Liver (tissue), 9 donors: ENCODE measurements around the gene CMPK1. TPM values are rescaled to one million over a fixed set of nuclear protein-coding genes. Genes with fewer than 3 reads are reported as not detected.

Source experiments
- DNase-seq: peaks from one replicate; pipeline ENCODE4 v3.0.0-alpha.2; 2017; ENCODE audit warnings: low spot score
- H3K27ac ChIP-seq, 2 donors: one replicate each; pipeline ENCODE4 v1.7.0; 2013; ENCODE audit warnings: inconsistent platforms in 2 of 2, low read length in 2 of 2, control low read depth in 1 of 2, low read depth in 1 of 2, mild to moderate bottlenecking in 1 of 2
- H3K27me3 ChIP-seq, 4 donors: one replicate each; pipeline versions ENCODE4 v1.6.1 to v1.7.0; 2013; ENCODE audit warnings: low read length in 3 of 4, inconsistent platforms in 1 of 4, mild to moderate bottlenecking in 1 of 4, moderate library complexity in 1 of 4; ENCODE audit not compliant: control insufficient read depth in 4 of 4, insufficient read depth in 4 of 4
- H3K36me3 ChIP-seq, 4 donors: one replicate each; pipeline versions ENCODE4 v1.6.1 to v1.7.0; 2013; ENCODE audit warnings: low read length in 3 of 4, mild to moderate bottlenecking in 3 of 4, low read depth in 1 of 4, moderate library complexity in 1 of 4; ENCODE audit not compliant: control insufficient read depth in 4 of 4, insufficient read depth in 3 of 4
- H3K4me1 ChIP-seq, 4 donors: one replicate each; pipeline versions ENCODE4 v1.6.1 to v1.7.0; 2013; ENCODE audit warnings: low read length in 3 of 4, mild to moderate bottlenecking in 3 of 4, moderate library complexity in 1 of 4; ENCODE audit not compliant: control insufficient read depth in 4 of 4, insufficient read depth in 4 of 4
- H3K4me3 ChIP-seq, 3 donors: one replicate each; pipeline versions ENCODE4 v1.6.1 to v1.7.0; 2013; ENCODE audit warnings: low read length in 3 of 3, control low read depth in 1 of 3, low read depth in 1 of 3, mild to moderate bottlenecking in 1 of 3
- H3K9ac ChIP-seq, 2 donors: one replicate each; pipeline ENCODE4 v1.7.0; 2013; ENCODE audit warnings: low read length in 2 of 2, mild to moderate bottlenecking in 2 of 2, moderate library complexity in 2 of 2, control low read depth in 1 of 2, low read depth in 1 of 2
- H3K9me3 ChIP-seq, 4 donors: one replicate each; pipeline versions ENCODE4 v1.6.1 to v1.7.0; 2013; ENCODE audit warnings: low read length in 3 of 4; ENCODE audit not compliant: control insufficient read depth in 4 of 4
- CTCF ChIP-seq: fragments of 150-350 bp; IDR thresholded peaks from 2 replicates; pipeline ENCODE4 v1.5.1; 2017; ENCODE audit warnings: improper control_type of control experiment, low read depth, low read length; ENCODE audit not compliant: missing input control
- EGR1 ChIP-seq, 2 donors: IDR thresholded peaks; 2 replicates each; pipeline ENCODE4 v1.6.1; 2016 to 2018; ENCODE audit warnings: antibody characterized with exemption in 2 of 2, low read depth in 2 of 2
- FOXA1 ChIP-seq: IDR thresholded peaks from 2 replicates; pipeline ENCODE4 v1.6.1; 2016; ENCODE audit warnings: antibody characterized with exemption
- FOXA2 ChIP-seq: IDR thresholded peaks from 2 replicates; pipeline ENCODE4 v1.6.1; 2016; ENCODE audit warnings: antibody characterized with exemption
- GABPA ChIP-seq, 2 donors: IDR thresholded peaks in 1 of 2; conservative IDR thresholded peaks in 1 of 2; 2 replicates each; pipeline ENCODE4 v1.6.1; 2016; ENCODE audit warnings: antibody characterized with exemption in 2 of 2, mild to moderate bottlenecking in 1 of 2, moderate library complexity in 1 of 2
- HNF4A ChIP-seq, 2 donors: conservative IDR thresholded peaks; 2 replicates each; pipeline ENCODE4 v1.6.1; 2016; ENCODE audit warnings: antibody characterized with exemption in 2 of 2, mild to moderate bottlenecking in 2 of 2
- HNF4G ChIP-seq: IDR thresholded peaks from 2 replicates; pipeline ENCODE4 v1.6.1; 2016; ENCODE audit warnings: antibody characterized with exemption
- JUND ChIP-seq, 2 donors: IDR thresholded peaks; 2 replicates each; pipeline ENCODE4 v1.6.1; 2016; ENCODE audit warnings: antibody characterized with exemption in 2 of 2
- NR2F2 ChIP-seq: IDR thresholded peaks from 2 replicates; pipeline ENCODE4 v1.6.1; 2016; ENCODE audit warnings: antibody characterized with exemption
- RAD21 ChIP-seq, 2 donors: IDR thresholded peaks; 2 replicates each; pipeline ENCODE4 v1.6.1; 2016; ENCODE audit warnings: antibody characterized with exemption in 2 of 2, mild to moderate bottlenecking in 2 of 2
- RXRA ChIP-seq, 2 donors: IDR thresholded peaks; 2 replicates each; pipeline ENCODE4 v1.6.1; 2017 to 2018; ENCODE audit warnings: antibody characterized with exemption in 2 of 2, mild to moderate bottlenecking in 1 of 2
- SP1 ChIP-seq: IDR thresholded peaks from 2 replicates; pipeline ENCODE4 v1.6.1; 2018; ENCODE audit warnings: antibody characterized with exemption, mild to moderate bottlenecking
- TAF1 ChIP-seq: conservative IDR thresholded peaks from 2 replicates; pipeline ENCODE4 v1.6.1; 2016; ENCODE audit warnings: antibody characterized with exemption, mild to moderate bottlenecking
- YY1 ChIP-seq: IDR thresholded peaks from 2 replicates; pipeline ENCODE4 v1.6.1; 2016; ENCODE audit warnings: antibody characterized with exemption, mild to moderate bottlenecking
- polyA plus RNA-seq, 2 donors: library from polyadenylated mRNA; stranded (reverse) in 1 of 2; unstranded in 1 of 2; fragments of 200-250 nt in 1 of 2; fragments of >200 nt in 1 of 2; fragmentation: Nextera tagmentation in 1 of 2; extraction: Ambion mirVana in 1 of 2; gene quantifications; one replicate each; pipeline versions ENCODE4 v1.2.1 to v1.2.3, GENCODE V29; 2013 to 2015
- total RNA-seq, 2 donors: library from RNA; depleted of rRNA; stranded (reverse); fragments of >200 nt; gene quantifications; one replicate each; pipeline ENCODE4 v1.2.3, GENCODE V29; 2014
- TF ChIP-seq, protein P1 (sequence below): IDR thresholded peaks from 2 replicates; pipeline ENCODE4 v1.6.1; 2016; ENCODE audit warnings: antibody characterized with exemption
- TF ChIP-seq, protein P2 (sequence below): IDR thresholded peaks from 2 replicates; pipeline ENCODE4 v1.6.1; 2016; ENCODE audit warnings: antibody characterized with exemption
- TF ChIP-seq, protein P3 (sequence below): IDR thresholded peaks from 2 replicates; pipeline ENCODE4 v1.6.1; 2016; ENCODE audit warnings: antibody characterized with exemption
- TF ChIP-seq, protein P4 (sequence below): IDR thresholded peaks from 2 replicates; pipeline ENCODE4 v1.6.1; 2016; ENCODE audit warnings: antibody characterized with exemption, mild to moderate bottlenecking
- donor health status: healthy.
- donor health status: healthy.
- donor health status: healthy.
- donor health status: healthy.
- donor health status: healthy.

CMPK1 gene
- total and polyA plus RNA-seq, 4 donors, result 66.8 to 146 (median 87.0) TPM

DNA sequence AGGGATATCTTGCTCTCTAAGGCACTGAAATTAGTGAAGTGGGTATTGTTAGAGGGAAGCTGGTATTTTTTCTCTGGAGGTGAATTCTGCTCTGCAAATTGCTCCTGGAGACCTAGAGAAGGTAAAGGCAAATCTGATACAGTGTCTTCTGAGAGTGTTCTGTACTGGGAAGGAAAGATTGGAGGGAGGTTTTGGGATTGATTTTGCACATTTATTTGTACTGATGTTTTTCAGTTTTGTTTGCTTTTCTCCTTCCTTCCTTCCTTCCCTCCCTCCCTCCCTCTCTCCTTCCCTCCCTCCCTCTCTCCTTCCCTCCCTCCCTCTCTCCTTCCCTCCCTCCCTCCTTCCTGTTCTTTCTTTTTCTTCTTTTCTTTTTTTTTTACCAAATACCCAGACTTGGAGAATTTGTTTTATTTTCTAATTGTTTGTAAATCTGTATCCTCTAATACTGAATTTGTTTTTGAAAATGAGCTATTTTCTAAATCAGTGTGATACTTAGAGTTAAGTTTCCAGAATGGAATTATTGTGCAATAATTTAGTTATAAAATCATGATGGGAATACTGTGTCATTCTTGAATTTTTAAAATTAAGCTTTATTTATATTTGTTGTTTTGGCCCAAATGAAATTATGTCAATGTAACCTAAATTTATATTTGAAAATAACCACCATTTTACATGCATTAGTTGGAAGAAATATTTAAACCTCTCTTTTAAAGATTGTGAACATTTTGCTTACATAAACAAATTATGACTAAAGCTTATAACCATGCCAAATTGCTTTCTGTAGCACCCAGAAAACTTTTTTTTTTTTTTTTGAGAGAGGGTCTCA is 4.9 kb downstream of the CMPK1 start:
- Histone ChIP-seq H3K4me3 (no peak overlapping the region), H3K36me3 (peaks cover 0 to 4% (median 0%) of the 10 kb centered on the region in 4 donors), H3K9me3 (no peaks in the 10 kb centered on the region), H3K4me1 (peaks cover 3 to 16% (median 11%) of the 10 kb centered on the region in 4 donors), H3K27me3 (no peaks in the 10 kb centered on the region), H3K27ac (no peak overlapping the region), H3K9ac (no peak overlapping the region)
- TF ChIP-seq RXRA (IDR thresholded peaks at IDR 0.05) (no peak), YY1 (no peak), GABPA (IDR thresholded peaks at IDR 0.05 in 1 of 2, conservative IDR thresholded peaks at IDR 0.05 in 1 of 2) (no peak), EGR1 (IDR thresholded peaks at IDR 0.05; ENCODE audit: low read depth in 2 of 2) (no peak), RAD21 (IDR thresholded peaks at IDR 0.05) (no peak), JUND (IDR thresholded peaks at IDR 0.05) (no peak), CTCF (no peak), FOXA1 (no peak), HNF4G (no peak), NR2F2 (no peak), TAF1 (no peak), FOXA2 (no peak), HNF4A (conservative IDR thresholded peaks at IDR 0.05) (no peak), SP1 (no peak)
- TF ChIP-seq, protein P1, sequence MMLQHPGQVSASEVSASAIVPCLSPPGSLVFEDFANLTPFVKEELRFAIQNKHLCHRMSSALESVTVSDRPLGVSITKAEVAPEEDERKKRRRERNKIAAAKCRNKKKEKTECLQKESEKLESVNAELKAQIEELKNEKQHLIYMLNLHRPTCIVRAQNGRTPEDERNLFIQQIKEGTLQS, result no peak
- TF ChIP-seq, protein P2, sequence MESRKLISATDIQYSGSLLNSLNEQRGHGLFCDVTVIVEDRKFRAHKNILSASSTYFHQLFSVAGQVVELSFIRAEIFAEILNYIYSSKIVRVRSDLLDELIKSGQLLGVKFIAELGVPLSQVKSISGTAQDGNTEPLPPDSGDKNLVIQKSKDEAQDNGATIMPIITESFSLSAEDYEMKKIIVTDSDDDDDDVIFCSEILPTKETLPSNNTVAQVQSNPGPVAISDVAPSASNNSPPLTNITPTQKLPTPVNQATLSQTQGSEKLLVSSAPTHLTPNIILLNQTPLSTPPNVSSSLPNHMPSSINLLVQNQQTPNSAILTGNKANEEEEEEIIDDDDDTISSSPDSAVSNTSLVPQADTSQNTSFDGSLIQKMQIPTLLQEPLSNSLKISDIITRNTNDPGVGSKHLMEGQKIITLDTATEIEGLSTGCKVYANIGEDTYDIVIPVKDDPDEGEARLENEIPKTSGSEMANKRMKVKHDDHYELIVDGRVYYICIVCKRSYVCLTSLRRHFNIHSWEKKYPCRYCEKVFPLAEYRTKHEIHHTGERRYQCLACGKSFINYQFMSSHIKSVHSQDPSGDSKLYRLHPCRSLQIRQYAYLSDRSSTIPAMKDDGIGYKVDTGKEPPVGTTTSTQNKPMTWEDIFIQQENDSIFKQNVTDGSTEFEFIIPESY, result no peak
- TF ChIP-seq, protein P3, sequence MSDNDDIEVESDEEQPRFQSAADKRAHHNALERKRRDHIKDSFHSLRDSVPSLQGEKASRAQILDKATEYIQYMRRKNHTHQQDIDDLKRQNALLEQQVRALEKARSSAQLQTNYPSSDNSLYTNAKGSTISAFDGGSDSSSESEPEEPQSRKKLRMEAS, result no peak
- TF ChIP-seq, protein P4, sequence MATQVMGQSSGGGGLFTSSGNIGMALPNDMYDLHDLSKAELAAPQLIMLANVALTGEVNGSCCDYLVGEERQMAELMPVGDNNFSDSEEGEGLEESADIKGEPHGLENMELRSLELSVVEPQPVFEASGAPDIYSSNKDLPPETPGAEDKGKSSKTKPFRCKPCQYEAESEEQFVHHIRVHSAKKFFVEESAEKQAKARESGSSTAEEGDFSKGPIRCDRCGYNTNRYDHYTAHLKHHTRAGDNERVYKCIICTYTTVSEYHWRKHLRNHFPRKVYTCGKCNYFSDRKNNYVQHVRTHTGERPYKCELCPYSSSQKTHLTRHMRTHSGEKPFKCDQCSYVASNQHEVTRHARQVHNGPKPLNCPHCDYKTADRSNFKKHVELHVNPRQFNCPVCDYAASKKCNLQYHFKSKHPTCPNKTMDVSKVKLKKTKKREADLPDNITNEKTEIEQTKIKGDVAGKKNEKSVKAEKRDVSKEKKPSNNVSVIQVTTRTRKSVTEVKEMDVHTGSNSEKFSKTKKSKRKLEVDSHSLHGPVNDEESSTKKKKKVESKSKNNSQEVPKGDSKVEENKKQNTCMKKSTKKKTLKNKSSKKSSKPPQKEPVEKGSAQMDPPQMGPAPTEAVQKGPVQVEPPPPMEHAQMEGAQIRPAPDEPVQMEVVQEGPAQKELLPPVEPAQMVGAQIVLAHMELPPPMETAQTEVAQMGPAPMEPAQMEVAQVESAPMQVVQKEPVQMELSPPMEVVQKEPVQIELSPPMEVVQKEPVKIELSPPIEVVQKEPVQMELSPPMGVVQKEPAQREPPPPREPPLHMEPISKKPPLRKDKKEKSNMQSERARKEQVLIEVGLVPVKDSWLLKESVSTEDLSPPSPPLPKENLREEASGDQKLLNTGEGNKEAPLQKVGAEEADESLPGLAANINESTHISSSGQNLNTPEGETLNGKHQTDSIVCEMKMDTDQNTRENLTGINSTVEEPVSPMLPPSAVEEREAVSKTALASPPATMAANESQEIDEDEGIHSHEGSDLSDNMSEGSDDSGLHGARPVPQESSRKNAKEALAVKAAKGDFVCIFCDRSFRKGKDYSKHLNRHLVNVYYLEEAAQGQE, result no peak
- DNase-seq, result no peak
